ENCODE results near the gene NRP1.
"Not testable (repeated sequence)": the region's sequence is repeated elsewhere in the genome, so short reads cannot be mapped to it uniquely, and the experiment has no call there.

Gene NRP1

DNA sequence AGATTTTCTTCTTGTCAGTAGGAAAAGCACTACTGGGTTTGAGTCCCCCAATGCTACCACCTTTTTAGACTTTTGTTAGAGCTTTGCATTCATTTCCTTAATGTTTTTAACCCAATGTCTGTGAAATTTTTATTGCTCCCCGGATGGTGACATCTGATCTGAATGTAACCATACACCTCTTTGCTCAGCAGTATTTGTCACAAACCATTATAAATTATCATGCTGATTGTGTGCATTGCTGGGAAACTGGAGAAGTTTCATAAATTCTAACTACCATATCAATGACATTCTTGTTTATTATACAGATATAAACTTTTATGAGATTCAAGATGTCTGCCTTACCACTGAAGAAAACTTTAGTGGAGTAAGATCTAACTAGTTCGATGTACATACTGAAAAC is 8.5 kb downstream of the NRP1 start:
- DNase-seq (ENCODE audit: insufficient read length, low spot score) (no peak), FAIRE-seq (no peak)

DNA sequence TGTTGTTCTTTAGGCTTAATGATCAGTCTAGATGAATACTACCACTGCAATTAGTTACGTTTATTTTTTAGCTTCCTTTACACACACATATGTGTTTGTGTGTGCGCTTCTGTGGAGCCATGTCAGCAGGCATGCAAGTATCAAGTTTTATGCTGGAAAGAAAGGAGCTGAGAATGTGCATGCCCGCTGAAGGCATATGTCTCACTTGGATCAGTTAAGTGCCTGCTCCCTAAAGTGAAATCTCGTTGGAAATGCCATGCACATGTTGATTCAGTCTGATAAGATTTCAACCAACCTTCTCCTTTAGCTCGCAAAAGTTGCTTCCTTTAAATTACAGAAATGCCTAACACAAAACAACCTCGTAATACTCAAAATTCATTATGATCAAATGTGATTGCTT is 10.7 kb downstream of the NRP1 start:
- no peak for FAIRE-seq
- DNase-seq (ENCODE audit: insufficient read length, low spot score), result no peak

- FAIRE-seq, result no peak
- no peak for DNase-seq (ENCODE audit: insufficient read length, low spot score)
Measured at GRCh38 chr10:33321516-33321915, 13.0 kb downstream of the NRP1 start.

GRCh38 chr10:33320288-33320687 is 14.2 kb downstream of the NRP1 start:
- FAIRE-seq (no peak), DNase-seq (ENCODE audit: insufficient read length, low spot score) (no peak)

- FAIRE-seq (no peak), DNase-seq (ENCODE audit: insufficient read length, low spot score) (no peak)
Measured at GRCh38 chr10:33315891-33316290, 18.6 kb downstream of the NRP1 start.

GRCh38 chr10:33314811-33315561 is 19.5 kb downstream of the NRP1 start:
- FAIRE-seq, result no peak
- no peak for DNase-seq (ENCODE audit: insufficient read length, low spot score)

DNA sequence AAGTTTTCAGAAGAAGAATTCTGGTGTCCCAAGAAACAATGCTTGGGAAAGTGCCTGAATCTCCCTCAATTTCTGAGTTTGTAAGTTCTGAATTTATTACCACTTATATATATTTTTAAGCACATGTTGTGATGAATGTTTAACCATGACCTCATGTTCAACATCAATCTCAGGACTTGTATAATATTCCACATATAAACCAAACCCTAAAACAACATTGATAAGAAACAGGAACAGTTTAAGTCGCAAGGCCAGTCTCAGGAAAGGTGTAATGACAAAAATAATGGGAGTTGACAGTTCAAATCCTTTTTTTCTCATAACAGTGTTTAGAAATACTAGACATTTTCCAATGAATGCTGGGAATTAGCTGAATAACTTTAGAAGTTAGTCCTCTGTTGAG is 22.8 kb downstream of the NRP1 start:
- FAIRE-seq (no peak), DNase-seq (ENCODE audit: insufficient read length, low spot score) (no peak)

GRCh38 chr10:33310853-33311252 is 23.6 kb downstream of the NRP1 start:
- DNase-seq (ENCODE audit: insufficient read length, low spot score) (no peak), FAIRE-seq (no peak)

GRCh38 chr10:33309406-33309805 is 25.1 kb downstream of the NRP1 start:
- DNase-seq (ENCODE audit: insufficient read length, low spot score) (no peak), FAIRE-seq (no peak)

- FAIRE-seq, result no peak
Measured at GRCh38 chr10:33307835-33308234, 26.6 kb downstream of the NRP1 start.

GRCh38 chr10:33306701-33307519 is 27.6 kb downstream of the NRP1 start:
- DNase-seq (ENCODE audit: insufficient read length, low spot score) (no peak), FAIRE-seq (no peak)

More at GRCh38 chr10:33307835-33308234, 26.6 kb downstream of the NRP1 start:
- no peak for DNase-seq (ENCODE audit: insufficient read length, low spot score)

- DNase-seq (ENCODE audit: insufficient read length, low spot score) (no peak), FAIRE-seq (no peak)
Measured at GRCh38 chr10:33306126-33306525, 28.3 kb downstream of the NRP1 start.

DNA sequence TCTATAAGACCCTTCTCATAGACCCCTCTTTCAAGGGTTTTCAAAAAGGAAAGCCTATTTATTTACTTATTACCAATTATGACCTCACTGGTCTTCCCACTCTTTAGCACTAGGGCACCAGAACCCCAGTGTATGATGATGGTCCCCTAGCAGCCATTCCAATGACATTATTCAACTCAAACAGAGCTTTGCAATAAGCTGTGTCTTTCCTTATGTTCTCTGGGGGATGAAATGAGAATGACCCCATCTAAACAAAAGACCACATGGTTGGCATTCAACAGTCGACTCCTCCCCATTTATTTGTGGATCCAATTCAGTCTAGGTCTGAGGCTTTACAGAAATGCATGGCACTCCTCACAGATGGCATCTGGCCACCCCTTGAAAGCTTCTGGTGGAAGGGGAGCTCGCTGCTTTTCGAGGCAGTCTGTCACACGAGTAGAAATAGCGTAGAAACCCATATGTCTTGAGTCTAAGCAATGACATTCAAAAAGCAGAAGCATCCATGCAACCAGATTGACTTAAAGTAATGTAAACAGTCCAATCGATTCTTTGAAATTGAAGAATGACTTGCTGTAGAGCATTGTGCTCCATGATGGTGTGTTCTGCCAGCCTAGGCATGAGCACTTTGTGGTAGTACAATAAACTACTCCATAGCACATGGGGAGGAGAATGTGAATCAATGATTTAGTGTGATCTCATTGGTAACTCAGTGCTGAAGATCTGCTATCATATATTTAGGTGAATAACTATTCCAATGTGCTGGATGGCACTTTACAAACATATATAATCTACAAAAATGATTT is 29.8 kb downstream of the NRP1 start:
- FAIRE-seq, result no peak
- no peak for DNase-seq (ENCODE audit: insufficient read length, low spot score)

DNA sequence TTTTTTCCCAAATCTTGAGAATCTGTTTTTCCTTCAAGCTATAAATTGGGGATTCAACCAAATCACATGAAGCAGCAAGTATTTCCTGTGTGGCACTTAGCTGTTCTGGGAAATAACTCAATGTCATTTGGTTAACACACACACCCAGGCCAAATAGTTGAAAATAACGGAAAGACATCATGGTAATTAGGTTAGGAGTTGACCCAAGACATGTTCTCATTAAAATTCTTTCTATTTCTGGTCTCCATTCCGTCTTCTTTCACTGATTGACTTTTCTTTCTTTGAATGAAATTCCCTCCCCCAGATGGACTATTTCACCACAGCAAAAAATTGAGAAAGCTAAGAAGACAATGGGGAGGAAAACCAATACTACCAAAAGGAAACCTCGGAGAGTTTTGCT is 30.5 kb downstream of the NRP1 start:
- FAIRE-seq, result no peak

DNA sequence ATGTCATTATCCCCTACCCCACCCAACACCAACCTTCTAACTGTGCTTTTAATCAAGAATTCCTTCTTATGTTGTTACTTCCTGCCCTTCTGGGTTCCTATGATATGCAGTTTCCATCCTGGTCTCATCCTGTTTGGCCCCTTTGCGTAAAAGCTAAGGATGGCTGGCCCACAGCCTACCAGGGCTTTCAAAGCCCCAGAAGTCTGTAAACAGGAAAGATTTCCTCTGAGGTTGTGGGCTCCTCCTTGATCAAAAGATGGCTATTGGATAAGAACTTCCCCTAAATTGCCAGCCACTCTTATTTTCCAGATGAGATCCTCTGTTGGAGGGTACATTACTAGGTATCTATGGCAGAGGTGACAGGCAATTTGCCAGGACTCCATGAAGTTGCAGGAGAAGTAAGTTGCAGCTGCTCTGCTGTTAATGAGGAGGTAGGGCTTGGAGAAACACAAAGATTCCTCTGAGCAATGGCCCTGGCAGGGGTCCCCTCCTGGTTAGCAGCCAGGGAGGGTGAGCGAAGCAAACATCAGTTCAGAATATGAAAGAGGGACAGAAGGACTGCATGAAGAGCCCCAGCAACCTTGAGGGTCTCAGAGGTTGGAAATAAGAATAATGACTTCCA is 32.1 kb downstream of the NRP1 start:
- FAIRE-seq (no peak), DNase-seq (ENCODE audit: insufficient read length, low spot score) (no peak)

More for the DNA sequence above, 30.5 kb downstream of the NRP1 start:
- no peak for DNase-seq (ENCODE audit: insufficient read length, low spot score)

DNA sequence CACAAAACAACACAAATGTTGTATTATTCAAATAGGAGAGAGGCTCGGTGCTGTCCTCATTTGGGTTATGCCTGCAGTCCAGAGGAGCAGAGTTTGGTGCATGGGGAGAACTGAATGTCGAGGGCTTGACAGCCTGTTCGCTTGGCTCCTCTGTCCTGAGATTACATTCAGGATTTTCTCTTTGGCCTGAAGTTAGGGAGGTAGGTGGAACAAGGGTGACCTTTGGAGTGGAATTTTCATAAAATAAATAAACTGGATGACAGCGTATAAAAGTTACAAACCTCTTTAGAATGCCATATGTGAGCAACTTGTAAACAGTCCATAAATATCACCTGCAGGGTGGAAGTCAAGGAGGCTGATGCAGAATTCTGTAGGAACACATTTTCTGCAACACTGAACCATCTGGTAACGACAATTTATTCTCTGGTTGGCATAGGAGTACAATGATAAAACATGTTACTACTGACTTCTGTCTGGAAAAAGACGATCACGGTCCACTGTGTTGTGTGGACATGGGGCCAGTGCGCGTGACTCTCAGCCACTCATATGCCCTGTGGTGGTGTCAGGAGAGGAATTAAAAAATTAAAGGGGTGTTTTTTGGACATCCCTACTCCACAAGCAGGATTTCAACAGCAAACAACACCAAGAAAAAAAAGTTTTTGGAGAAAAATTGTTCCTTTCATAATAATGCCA is 33.2 kb downstream of the NRP1 start:
- FAIRE-seq (no peak), DNase-seq (ENCODE audit: insufficient read length, low spot score) (no peak)

DNA sequence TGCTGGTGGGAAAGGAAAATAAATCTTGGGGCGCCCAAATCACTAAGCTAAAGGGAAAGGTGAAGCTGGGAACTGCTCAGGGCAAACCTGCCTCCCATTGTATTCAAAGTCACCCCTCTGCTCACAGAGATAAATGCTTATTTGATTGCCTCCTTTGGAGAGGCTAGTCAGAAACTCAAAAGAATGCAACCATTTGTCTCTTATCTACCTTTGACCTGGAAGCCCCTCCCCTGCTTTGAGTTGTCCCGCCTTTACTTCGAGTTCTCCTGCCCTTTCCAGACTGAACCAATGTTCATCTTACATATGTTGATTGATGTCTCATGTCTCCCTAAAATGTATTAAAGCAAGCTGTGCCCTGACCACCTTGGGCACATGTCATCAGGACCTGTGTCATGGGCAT is 33.9 kb downstream of the NRP1 start:
- not testable (repeated sequence) for FAIRE-seq; DNase-seq (ENCODE audit: insufficient read length, low spot score)

DNA sequence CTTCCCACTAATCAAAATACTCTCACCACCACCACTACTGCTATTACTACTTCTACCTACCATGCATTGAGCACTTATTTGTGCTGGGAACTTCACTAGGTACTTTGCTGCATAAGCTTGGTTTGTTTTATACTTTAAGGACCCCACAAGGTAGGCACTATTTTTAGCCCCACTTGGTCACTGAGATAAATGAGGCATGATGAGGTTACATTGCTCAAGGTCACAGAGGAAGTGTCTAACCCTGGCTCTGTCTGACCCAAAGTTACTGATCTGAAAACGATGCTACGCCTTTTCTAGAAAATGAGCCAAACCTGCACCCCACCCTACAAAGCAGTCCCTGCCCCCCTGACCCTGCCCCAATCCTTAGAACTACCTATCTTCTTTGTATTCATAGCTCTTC is 35.6 kb downstream of the NRP1 start:
- FAIRE-seq (no peak), DNase-seq (ENCODE audit: insufficient read length, low spot score) (no peak)

DNA sequence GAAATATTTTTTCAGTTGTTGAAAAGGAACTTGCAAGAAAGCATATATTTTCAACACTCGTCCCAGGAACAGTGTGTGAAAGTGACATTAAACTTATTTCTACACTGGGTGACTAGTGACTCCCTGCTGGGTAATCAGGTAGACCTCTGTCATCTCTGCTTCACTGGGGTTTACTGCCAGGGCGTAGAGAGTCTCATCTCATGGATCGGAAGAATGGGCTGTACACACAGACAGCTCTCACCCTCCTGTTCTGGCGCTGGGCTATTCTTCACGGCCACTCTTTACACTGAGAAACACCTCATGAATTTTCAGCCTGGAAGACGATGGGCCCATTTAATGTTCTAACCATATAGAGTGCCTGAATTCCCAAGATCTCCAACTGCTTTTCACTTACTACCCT is 36.4 kb downstream of the NRP1 start:
- FAIRE-seq (no peak), DNase-seq (ENCODE audit: insufficient read length, low spot score) (no peak)

GRCh38 chr10:33295851-33296250 is 38.6 kb downstream of the NRP1 start:
- FAIRE-seq, result no peak
- DNase-seq (ENCODE audit: insufficient read length, low spot score), result no peak
